ENCODE results near the gene HHAT. TPM values are rescaled to one million over a fixed set of nuclear protein-coding genes. Genes with fewer than 3 reads are reported as not detected.

HHAT gene
- total RNA-seq, 1 donor from 2014 or later: 11.8 TPM

DNA sequence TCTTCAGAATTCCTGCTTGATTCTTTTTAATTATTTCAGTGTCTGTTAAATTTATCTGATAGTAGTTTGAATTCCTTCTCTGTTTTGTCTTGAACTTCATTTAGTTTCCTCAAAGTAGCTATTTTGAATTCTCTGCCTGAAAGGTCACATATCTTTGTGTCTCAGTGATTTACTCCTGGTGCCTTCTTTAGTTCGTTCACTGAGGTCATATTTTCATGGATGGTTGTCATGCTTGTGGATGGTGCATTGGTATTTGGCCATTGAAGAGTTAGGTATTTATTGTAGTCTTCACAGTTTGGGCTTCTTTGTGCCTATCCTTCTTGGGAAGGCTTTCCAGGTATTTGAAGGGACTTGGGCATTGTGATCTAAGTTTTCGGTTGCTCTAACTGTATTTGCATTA, 267.9 kb downstream of the HHAT start:
- no peak for DNase-seq (ENCODE audit: extremely low spot score in 2 of 2)
- Histone ChIP-seq H3K4me1 (peaks cover 12% of the 10 kb centered on the region), H3K9me3 (no peaks in the 10 kb centered on the region), H3K4me3 (no peak overlapping the region), H3K27me3 (no peaks in the 10 kb centered on the region), H3K27ac (no peak overlapping the region), H3K36me3 (no peaks in the 10 kb centered on the region)
- TF ChIP-seq POLR2A (IDR thresholded peaks at IDR 0.05): no peak
- TF ChIP-seq, protein P1, sequence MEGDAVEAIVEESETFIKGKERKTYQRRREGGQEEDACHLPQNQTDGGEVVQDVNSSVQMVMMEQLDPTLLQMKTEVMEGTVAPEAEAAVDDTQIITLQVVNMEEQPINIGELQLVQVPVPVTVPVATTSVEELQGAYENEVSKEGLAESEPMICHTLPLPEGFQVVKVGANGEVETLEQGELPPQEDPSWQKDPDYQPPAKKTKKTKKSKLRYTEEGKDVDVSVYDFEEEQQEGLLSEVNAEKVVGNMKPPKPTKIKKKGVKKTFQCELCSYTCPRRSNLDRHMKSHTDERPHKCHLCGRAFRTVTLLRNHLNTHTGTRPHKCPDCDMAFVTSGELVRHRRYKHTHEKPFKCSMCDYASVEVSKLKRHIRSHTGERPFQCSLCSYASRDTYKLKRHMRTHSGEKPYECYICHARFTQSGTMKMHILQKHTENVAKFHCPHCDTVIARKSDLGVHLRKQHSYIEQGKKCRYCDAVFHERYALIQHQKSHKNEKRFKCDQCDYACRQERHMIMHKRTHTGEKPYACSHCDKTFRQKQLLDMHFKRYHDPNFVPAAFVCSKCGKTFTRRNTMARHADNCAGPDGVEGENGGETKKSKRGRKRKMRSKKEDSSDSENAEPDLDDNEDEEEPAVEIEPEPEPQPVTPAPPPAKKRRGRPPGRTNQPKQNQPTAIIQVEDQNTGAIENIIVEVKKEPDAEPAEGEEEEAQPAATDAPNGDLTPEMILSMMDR (IDR thresholded peaks at IDR 0.05): no peak
- no peak for TF ChIP-seq POLR2AphosphoS5 (IDR thresholded peaks at IDR 0.05; ENCODE audit: insufficient read depth in 1 of 2, low read depth in 1 of 2)
- intact Hi-C loops (cut with DNase I): no loop called here

DNA sequence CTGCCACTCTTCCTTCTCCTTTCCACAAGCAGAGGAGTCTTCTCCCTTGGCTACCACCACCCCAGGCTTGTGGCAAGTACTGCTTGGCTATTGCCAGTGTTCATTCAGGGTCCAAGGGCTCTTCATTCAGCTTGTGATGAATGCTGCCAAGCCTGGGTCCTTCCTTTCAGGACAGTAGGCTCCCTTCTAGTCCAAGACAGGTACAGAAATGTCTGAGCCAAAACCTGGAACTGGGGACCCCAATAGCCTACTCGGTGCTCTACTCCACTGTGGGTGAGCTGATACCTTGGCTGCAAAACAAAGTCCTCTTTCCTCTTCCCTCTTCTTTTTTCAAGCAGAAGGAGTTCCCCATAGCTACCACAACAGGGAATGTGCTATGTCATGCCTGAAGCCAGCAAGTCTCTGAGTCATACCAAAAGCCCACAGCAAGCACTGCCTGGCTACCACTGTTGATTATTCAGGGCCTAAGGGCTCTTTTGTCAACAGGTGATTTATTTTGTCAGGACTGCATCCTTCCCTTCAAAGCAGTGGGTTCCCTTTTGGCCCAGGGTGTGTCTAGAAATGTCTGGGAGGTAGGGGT, 268.9 kb downstream of the HHAT start:
- H3K27ac ChIP-seq: peak overlapping the region; percentile 57
- intact Hi-C loops (cut with DNase I): no loop called here
- no peak for DNase-seq (ENCODE audit: extremely low spot score in 2 of 2)
- no peaks in the 10 kb centered on the region for H3K9me3 ChIP-seq
- H3K27me3 ChIP-seq: no peaks in the 10 kb centered on the region
- no peak overlapping the region for H3K4me3 ChIP-seq
- H3K4me1 ChIP-seq: peaks cover 12% of the 10 kb centered on the region
- TF ChIP-seq POLR2AphosphoS5 (IDR thresholded peaks at IDR 0.05; ENCODE audit: insufficient read depth in 1 of 2, low read depth in 1 of 2) (no peak), POLR2A (IDR thresholded peaks at IDR 0.05) (no peak)
- TF ChIP-seq, protein P1 (IDR thresholded peaks at IDR 0.05): no peak
- no peaks in the 10 kb centered on the region for H3K36me3 ChIP-seq

DNA sequence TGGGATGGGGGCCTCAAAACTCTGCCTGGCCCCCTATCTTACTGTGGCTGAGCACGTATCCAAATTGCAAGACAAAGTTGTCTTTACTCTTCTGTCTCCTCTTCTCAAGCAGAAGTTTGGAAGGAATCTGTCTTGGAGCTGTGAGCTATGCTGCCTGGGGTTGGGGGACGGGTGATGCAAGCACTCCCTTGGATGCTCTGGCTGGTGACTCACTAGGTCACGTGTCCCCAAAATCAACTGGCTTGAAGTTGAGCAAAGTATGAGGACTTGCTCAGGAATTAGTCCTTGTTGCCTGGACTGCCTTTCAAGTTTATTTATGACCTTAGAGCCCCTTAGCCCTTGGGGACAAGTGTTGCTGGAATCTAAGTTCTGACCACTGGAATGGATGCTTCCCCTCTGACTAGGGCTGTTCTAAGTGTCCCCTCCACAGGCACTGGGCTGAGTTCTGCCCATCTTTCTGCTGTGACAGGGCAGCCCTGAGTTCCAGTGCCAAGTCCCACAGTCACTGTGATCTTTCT, 269.5 kb downstream of the HHAT start:
- Histone ChIP-seq H3K36me3 (no peaks in the 10 kb centered on the region), H3K27ac (peak overlapping the region; percentile 57), H3K9me3 (no peaks in the 10 kb centered on the region), H3K27me3 (no peaks in the 10 kb centered on the region), H3K4me1 (peaks cover 12% of the 10 kb centered on the region), H3K4me3 (no peak overlapping the region)
- peak in 1 of 2 donors; percentile 92 for DNase-seq (ENCODE audit: extremely low spot score in 2 of 2)
- intact Hi-C loops (cut with DNase I): no loop called here
- TF ChIP-seq POLR2A (IDR thresholded peaks at IDR 0.05) (no peak), POLR2AphosphoS5 (IDR thresholded peaks at IDR 0.05; ENCODE audit: insufficient read depth in 1 of 2, low read depth in 1 of 2) (no peak)
- TF ChIP-seq, protein P1 (IDR thresholded peaks at IDR 0.05): no peak

DNA sequence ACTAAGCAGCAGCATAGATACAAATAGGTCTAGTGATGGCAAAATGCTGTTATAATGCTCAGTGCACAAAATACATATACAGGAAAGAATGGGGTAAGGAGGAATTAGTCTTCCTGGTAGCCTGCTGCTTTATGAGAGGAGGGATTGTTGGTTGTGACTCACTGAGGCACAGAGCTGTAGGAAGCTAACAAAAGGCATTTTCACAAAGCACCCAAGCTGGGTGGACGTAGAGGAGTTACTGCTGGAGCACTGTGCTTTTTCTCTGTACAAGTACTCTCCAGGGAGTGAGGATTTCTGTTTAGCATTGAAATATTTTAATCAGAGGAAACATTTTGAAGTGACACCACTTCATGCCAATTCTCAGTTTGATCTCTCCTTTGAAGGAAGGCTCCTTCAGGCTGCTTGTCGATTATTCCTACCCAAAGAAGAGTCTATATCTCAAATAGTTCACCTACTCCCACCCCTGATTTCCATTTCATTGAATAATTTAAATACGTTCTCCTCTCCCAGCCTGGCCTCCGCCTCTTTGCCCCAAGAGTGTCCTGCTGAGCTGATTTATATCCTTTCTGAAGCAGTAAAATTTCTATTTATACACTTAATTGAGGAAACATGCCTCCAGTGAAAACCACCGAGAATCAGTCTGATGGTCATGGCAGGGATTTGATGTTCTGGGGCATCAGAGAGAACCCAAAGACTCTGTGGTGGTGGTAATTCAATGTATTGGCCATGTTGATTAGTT, 271.9 kb downstream of the HHAT start:
- Histone ChIP-seq H3K27ac (no peak overlapping the region), H3K4me1 (peaks cover 12% of the 10 kb centered on the region), H3K36me3 (no peaks in the 10 kb centered on the region), H3K4me3 (no peak overlapping the region), H3K27me3 (no peaks in the 10 kb centered on the region), H3K9me3 (no peaks in the 10 kb centered on the region)
- intact Hi-C loops (cut with DNase I): no loop called here
- no peak for DNase-seq (ENCODE audit: extremely low spot score in 2 of 2)
- TF ChIP-seq, protein P1 (IDR thresholded peaks at IDR 0.05): no peak
- TF ChIP-seq POLR2A (IDR thresholded peaks at IDR 0.05): no peak
- TF ChIP-seq POLR2AphosphoS5 (IDR thresholded peaks at IDR 0.05; ENCODE audit: insufficient read depth in 1 of 2, low read depth in 1 of 2): no peak

DNA sequence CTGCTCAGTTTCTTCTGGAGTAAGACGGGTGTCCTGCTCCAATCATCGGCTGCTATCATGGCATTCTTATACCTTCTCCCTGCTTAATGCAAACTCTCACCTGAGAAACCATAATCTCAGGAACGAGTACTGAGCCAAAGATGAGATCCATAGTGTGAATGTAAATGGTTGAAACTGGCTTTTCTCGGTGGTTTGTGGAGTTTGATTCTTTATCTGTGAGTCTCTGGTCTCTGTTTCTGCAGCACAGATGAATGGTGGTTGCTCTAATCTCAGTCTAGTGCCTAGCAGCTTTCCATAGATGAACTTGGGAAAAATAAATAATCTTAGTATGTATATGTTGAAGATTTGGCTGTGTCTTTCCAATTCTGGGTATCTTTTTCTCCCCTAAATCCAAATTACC, 274.4 kb downstream of the HHAT start:
- DNase-seq (ENCODE audit: extremely low spot score in 2 of 2): no peak
- Histone ChIP-seq H3K4me1 (peaks cover 5% of the 10 kb centered on the region), H3K36me3 (no peaks in the 10 kb centered on the region), H3K4me3 (no peak overlapping the region), H3K9me3 (no peaks in the 10 kb centered on the region), H3K27me3 (no peaks in the 10 kb centered on the region), H3K27ac (no peak overlapping the region)
- TF ChIP-seq, protein P1 (IDR thresholded peaks at IDR 0.05): no peak
- TF ChIP-seq POLR2AphosphoS5 (IDR thresholded peaks at IDR 0.05; ENCODE audit: insufficient read depth in 1 of 2, low read depth in 1 of 2) (no peak), POLR2A (IDR thresholded peaks at IDR 0.05) (no peak)
- intact Hi-C loops (cut with DNase I): no loop called here

Data from vagina (tissue), 2 donors.